ENCODE data around the gene XRCC2.
"Not testable (repeated sequence)": the region's sequence is repeated elsewhere in the genome, so short reads cannot be mapped to it uniquely, and the experiment has no call there.

The XRCC2 gene

GRCh38 chr7:152675759-152676636, at the start of gene XRCC2:
XRCC2 (minus strand) TSS chr7:152676141; CDS start chr7:152676079, 62 bp downstream.
- DNase-seq (ENCODE audit: low read depth in 2 of 2): peak; percentile 82 to 92

GRCh38 chr7:152723364-152723763, 47.4 kb upstream of the XRCC2 start:
- DNase-seq (ENCODE audit: low read depth in 2 of 2): no peak

- DNase-seq (ENCODE audit: low read depth in 2 of 2): not testable (repeated sequence)
Measured at GRCh38 chr7:152712412-152713042, 36.6 kb upstream of the XRCC2 start.

- DNase-seq (ENCODE audit: low read depth in 2 of 2): no peak
Measured at GRCh38 chr7:152711444-152711944, 35.6 kb upstream of the XRCC2 start.

GRCh38 chr7:152710153-152710442, 34.2 kb upstream of the XRCC2 start:
- DNase-seq (ENCODE audit: low read depth in 2 of 2): no peak

GRCh38 chr7:152709287-152710152, 33.6 kb upstream of the XRCC2 start:
- DNase-seq (ENCODE audit: low read depth in 2 of 2): no peak

GRCh38 chr7:152704796-152705384, 28.9 kb upstream of the XRCC2 start:
- DNase-seq (ENCODE audit: low read depth in 2 of 2): no peak

GRCh38 chr7:152699079-152699478, 23.1 kb upstream of the XRCC2 start:
- no peak for DNase-seq (ENCODE audit: low read depth in 2 of 2)

- DNase-seq (ENCODE audit: low read depth in 2 of 2): not testable (repeated sequence)
Measured at GRCh38 chr7:152697268-152697974, 21.5 kb upstream of the XRCC2 start.

- DNase-seq (ENCODE audit: low read depth in 2 of 2): not testable (repeated sequence)
Measured at GRCh38 chr7:152692196-152692595, 16.3 kb upstream of the XRCC2 start.

GRCh38 chr7:152683297-152683696, 7.4 kb upstream of the XRCC2 start:
- DNase-seq (ENCODE audit: low read depth in 2 of 2): no peak

- DNase-seq (ENCODE audit: low read depth in 2 of 2): no peak
Measured at GRCh38 chr7:152677808-152678670, 2.1 kb upstream of the XRCC2 start.

- DNase-seq (ENCODE audit: low read depth in 2 of 2): peak in 1 of 2 donors; percentile 3
Measured at GRCh38 chr7:152674860-152675758, 832 bp downstream of the XRCC2 start.

- DNase-seq (ENCODE audit: low read depth in 2 of 2): no peak
Measured at GRCh38 chr7:152673897-152674296, 2.0 kb downstream of the XRCC2 start.

- DNase-seq (ENCODE audit: low read depth in 2 of 2): no peak
Measured at GRCh38 chr7:152672626-152673025, 3.3 kb downstream of the XRCC2 start.

GRCh38 chr7:152669758-152670157, 6.2 kb downstream of the XRCC2 start:
- DNase-seq (ENCODE audit: low read depth in 2 of 2): no peak

- DNase-seq (ENCODE audit: low read depth in 2 of 2): no peak
Measured at GRCh38 chr7:152668975-152669374, 7.0 kb downstream of the XRCC2 start.

GRCh38 chr7:152667958-152668357, 8.0 kb downstream of the XRCC2 start:
- DNase-seq (ENCODE audit: low read depth in 2 of 2): no peak

GRCh38 chr7:152666078-152666477, 9.9 kb downstream of the XRCC2 start:
- DNase-seq (ENCODE audit: low read depth in 2 of 2): no peak

Data from stimulated activated CD4-positive, alpha-beta T cell treated with anti-CD3 and anti-CD28 coated beads, Interleukin-15, amount 100 ng/mL, for 48 hours (primary cell).